HG02884 (cell line): ENCODE data around the gene PIGBOS1.
A peak's percentile ranks its signal among the peaks of the same experiment; 100 is the strongest.

Experiments used
- ATAC-seq: cut with Tn5 transposase; IDR thresholded peaks from one replicate; pipeline ENCODE4 v1.9.1; 2021; ENCODE audit warnings: mild to moderate bottlenecking, moderate library complexity; ENCODE audit not compliant: unreplicated experiment

PIGBOS1 gene

GRCh38 chr15:55268176-55268695 is 50.7 kb downstream of the PIGBOS1 start:
- no peak for ATAC-seq

- peak; percentile 93 for ATAC-seq
Measured at GRCh38 chr15:55267401-55268175, 51.3 kb downstream of the PIGBOS1 start.
